NCI-H2171 (cell line): ENCODE measurements around the gene ADCY9.
A peak's percentile ranks its signal among the peaks of the same experiment; 100 is the strongest.
"Not testable (repeated sequence)": the region's sequence is repeated elsewhere in the genome, so short reads cannot be mapped to it uniquely, and the experiment has no call there.

Experiments used
- DNase-seq: peaks from one replicate; lab custom pipeline; 2025; lab: John Stamatoyannopoulos, UW

ADCY9 gene

GRCh38 chr16:3950343-3951193 lies 165.7 kb downstream of the ADCY9 start:
- peak; percentile 10 for DNase-seq

GRCh38 chr16:3949946-3950342 lies 166.3 kb downstream of the ADCY9 start:
- no peak for DNase-seq

- DNase-seq = no peak
These were observed 167.0 kb downstream of the ADCY9 start for GRCh38 chr16:3949287-3949686.

GRCh38 chr16:3948378-3948995 lies 167.8 kb downstream of the ADCY9 start:
- DNase-seq = no peak

- DNase-seq = no peak
These were observed 169.6 kb downstream of the ADCY9 start for GRCh38 chr16:3946604-3947180.

GRCh38 chr16:3945751-3946603 lies 170.3 kb downstream of the ADCY9 start:
- peak; percentile 9 for DNase-seq

GRCh38 chr16:3944457-3944856 lies 171.8 kb downstream of the ADCY9 start:
- DNase-seq = not testable (repeated sequence)

GRCh38 chr16:3942146-3942545 lies 174.1 kb downstream of the ADCY9 start:
- not testable (repeated sequence) for DNase-seq

GRCh38 chr16:3938843-3939624 lies 177.2 kb downstream of the ADCY9 start:
- DNase-seq = peak; percentile 44

- DNase-seq = no peak
These were observed 177.8 kb downstream of the ADCY9 start for GRCh38 chr16:3938471-3938842.

GRCh38 chr16:3937066-3937875 lies 179.0 kb downstream of the ADCY9 start:
- no peak for DNase-seq

GRCh38 chr16:3935921-3936320 lies 180.3 kb downstream of the ADCY9 start:
- DNase-seq = no peak

GRCh38 chr16:3934491-3935181 lies 181.6 kb downstream of the ADCY9 start:
- DNase-seq = no peak

GRCh38 chr16:3927147-3927546 lies 189.1 kb downstream of the ADCY9 start:
- DNase-seq = not testable (repeated sequence)

- no peak for DNase-seq
These were observed 191.5 kb downstream of the ADCY9 start for GRCh38 chr16:3924763-3925162.

- DNase-seq = no peak
These were observed 194.0 kb downstream of the ADCY9 start for GRCh38 chr16:3922241-3922640.

GRCh38 chr16:3920206-3920605 lies 196.0 kb downstream of the ADCY9 start:
- DNase-seq = no peak

- DNase-seq = no peak
These were observed 196.8 kb downstream of the ADCY9 start for GRCh38 chr16:3919413-3919812.

GRCh38 chr16:3915426-3916260 lies 200.6 kb downstream of the ADCY9 start:
- no peak for DNase-seq
